ENCODE results near the gene RALGAPA1.
A peak's percentile ranks its signal among the peaks of the same experiment; 100 is the strongest.
"Not testable (repeated sequence)": the region's sequence is repeated elsewhere in the genome, so short reads cannot be mapped to it uniquely, and the experiment has no call there.

The RALGAPA1 gene

DNA sequence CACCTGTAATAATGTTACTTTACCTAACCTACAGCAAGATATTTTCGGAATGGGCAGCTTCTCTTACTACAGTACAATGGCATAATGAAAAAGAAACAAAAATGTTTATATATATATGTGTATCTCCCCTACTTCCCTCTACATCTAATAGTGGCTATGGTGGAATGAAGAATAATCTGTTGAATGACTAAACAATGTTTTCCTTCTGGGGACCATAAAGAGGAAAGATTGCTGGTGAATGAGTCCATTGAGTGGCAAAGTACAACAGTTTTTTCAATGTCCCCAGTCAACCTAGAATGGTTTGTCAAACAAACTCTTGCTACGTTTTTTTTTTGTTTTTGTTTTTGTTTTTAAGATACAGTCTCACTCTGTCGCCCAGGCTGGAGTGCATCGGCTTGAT lies 47.2 kb downstream of the RALGAPA1 start:
- DNase-seq, result no peak

DNA sequence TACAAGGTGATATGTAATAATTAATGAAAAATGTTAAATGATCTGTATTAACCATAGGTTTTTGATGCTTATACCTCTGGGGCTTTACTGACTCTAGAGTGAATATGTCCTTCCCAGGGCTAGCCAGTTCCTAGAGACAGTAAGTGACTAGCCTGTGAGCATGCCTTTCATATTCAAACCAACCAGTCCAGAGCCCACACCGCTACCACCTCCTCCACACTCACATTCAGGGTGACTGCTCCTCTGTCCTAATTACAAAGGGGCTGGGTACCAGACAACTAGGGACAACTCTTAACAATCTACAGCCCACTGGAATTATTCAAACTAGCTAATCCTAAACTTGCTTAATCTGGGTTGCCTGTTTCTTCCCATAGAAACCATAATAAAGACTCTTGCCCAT lies 49.0 kb downstream of the RALGAPA1 start:
- no peak for DNase-seq

DNA sequence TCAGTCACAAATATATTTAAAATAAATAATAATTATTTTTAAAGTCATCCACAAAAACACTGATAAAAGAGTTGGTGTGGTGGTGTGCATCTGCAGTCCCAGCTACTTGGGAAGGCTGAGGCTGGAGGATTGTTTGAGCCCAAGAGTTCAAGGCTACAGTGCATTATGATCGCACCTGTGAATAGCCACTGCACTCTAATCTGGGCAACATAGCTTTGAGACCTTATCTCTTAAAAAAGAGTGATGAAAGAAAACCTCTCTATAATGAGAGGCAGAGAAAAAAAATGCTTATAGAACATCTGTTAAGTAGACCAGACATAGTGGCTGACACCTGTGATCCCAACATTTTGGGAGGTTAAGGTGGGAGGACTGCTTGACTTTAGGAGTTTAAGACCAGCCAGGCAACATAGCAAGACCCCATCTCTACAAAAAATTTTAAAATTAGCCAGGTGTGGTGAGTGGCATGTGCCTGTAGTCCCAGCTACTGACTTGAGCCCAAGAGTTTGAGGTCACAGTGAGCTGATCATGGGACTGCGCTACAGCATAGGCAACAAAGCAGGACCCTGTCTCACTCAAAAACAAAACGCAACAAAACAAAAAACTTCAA lies 50.5 kb downstream of the RALGAPA1 start:
- no peak for DNase-seq

DNA sequence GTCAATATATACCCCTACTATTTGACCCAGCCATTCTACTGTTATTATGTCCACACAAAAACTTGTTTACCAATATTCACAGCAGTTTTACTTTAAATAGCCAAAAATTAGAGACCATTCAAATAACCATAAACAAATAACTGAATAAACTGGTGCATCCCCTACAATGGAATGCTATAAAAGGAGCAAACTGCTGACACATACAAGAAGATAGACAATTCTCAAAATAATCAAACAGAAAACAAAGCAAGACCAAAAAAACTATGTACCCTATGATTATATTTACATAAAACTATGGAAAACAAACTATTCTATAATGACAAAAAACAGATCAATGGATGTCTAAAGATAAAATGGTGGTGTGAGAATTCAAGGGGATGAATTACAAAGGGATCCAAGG lies 54.4 kb downstream of the RALGAPA1 start:
- DNase-seq, result no peak

DNA sequence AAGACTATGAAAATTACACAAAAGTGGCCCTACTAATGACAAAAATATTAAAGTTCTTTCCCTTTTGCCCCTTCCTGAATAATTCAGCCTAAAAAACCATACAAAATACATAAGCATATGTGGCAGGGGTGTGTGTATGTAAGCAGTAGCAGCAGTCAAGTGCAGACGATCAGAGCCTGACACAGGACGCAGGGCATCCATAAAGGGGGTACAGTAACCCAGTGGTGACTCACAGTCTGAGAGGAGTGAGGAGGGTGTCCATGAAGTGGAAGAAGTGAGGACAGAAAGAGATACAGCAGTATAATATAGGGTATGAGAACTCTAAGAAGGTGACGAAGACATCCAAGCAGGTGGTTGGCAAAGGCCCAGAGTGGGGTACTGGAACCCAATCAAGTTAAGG lies 56.7 kb downstream of the RALGAPA1 start:
- no peak for DNase-seq

DNA sequence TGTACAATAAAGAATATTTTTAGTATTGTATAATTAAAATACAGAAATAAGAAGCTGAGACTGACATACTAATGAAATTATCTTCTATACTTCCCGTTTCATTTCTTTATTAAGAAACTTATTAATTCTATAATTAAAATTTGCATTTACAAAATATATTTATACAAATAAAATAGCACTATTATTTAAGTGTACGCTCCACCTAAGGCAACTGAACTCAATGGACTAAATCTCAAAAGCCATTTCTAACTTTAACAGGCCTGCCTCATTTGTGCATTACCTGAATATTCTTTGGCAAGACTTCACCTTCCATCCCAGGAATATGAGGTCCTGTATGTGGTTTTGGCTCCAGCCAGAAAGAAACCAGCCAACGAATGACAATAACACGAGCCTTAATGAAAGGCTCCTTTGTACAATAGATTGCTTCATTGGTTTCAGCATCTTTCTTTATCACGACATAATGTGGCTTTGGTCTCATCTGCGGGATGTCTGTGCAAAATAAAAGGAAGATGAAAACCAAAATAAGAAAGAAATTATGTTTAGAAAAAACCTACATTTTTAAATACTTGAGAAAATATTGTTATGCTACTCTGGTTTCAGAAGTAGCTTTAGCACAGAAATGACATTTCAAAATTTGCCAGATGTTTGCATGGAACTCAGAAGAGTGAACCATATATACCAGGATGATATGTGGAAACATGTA lies 58.7 kb downstream of the RALGAPA1 start:
- no peak for DNase-seq

DNA sequence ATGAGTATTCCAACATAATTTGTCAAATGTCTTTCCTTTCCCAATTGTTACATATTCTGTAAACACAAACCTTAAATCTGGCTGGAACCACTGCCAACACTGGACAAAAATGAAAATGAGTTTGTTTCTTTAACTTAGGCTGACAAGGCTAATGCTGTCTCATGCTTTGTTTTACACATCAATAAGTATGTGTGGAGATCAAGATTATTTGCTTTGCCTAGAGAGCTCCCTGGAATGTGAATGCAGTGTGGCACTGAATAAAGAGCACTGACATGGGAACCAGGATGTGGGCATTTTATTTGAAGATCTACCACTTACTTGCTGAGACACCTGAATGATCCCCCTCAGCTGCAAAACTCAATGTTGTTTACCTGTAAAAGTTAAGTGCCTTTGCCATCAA lies 61.7 kb downstream of the RALGAPA1 start:
- peak; percentile 60 for DNase-seq

DNA sequence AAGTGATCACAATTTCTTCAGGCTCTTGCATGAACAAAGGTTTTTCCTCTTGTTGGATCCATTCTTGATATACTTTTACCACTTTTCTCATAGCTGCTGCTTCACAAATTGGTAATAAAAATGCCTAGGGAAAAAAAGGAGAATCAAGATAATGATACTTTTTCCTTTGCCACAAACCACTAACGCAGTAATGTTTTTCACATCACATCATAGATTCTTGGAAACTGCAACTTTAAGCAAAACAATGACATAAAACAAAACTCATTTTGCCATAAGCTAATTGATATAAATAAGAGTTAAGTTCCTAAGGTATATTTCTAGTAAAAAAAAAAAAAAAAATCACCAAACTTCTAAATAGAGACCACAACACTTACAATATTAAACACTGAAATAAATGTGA lies 66.7 kb downstream of the RALGAPA1 start:
- DNase-seq, result no peak

DNA sequence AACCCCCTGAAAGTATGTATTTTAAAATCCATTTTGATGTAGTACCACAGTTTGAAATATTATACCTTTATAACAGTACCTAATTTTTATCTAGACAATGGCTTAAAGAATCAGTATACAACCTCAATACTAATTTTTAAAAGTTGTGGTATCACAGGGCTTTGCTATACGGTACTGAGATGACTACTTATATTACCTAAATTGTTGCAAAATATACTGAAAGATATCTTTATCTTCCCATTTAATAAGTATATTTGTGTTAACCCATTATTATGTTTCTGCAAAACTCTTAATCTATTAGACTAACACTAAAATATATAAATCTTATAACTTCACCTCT lies 67.1 kb downstream of the RALGAPA1 start:
- DNase-seq, result no peak

DNA sequence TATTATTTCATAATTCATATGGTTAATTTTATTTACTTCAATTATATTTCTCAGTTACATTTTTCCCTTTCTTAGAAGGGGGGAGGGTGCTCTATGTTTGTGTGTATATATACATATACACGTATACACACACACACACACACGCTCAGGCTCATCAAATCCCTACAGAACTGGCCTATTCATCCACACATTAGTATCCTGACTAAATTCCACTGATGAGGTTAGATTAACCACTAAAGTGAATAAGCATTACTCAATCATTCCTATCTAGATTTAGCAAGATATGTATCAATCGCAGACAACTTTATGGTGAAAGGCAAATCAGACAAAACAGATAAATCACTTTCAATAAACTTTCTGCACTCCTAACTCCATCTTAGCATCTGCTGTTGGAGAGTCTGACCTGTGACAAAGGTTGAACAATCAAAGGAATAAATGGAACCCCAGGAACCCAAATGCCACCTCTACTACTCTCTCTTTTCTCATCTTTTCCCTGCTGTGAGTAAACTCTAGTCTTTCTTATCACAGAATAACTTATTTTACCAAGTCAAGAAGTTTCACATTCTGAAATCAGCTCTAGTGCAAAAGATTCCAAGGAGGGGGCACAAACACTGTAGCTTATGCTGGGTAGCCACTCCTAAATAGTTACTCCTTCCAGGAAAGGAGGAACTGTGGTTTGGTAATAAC lies 67.6 kb downstream of the RALGAPA1 start:
- no peak for DNase-seq

DNA sequence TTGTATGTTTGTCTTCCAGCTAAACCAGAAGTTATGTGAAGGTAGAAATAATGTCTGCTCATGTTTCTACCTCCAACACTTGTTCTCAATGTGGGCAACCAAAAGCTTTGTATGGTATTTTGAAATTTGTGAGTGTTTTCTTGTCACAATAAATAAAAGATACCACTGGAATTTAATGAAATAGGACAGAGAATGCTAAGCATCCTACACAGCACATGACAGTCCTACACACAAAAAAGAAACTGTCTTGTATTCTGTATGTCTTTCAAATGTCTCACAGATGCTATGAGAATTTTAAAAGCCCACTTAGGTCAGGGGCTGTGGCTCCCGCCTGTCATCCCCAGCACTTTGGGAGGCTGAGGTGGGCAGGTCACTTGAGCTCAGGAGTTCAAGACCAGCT lies 68.9 kb downstream of the RALGAPA1 start:
- no peak for DNase-seq

DNA sequence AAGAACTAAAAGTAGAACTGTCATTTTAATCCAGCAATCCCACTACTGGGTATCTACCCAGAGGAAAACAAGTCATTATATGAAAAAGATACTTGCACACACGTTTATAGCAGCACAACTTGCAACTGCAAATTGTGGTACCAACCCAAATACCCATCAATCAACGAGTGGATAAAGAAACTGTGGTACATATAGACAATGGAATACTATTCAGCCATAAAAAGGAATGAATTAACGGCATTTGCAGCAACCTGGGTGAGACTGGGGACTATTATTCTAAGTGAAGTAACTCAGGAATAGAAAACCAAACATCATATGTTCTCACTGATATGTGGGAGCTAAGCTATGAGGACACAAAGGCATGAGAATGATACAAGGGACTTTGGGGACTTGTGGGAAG lies 73.9 kb downstream of the RALGAPA1 start:
- not testable (repeated sequence) for DNase-seq

DNA sequence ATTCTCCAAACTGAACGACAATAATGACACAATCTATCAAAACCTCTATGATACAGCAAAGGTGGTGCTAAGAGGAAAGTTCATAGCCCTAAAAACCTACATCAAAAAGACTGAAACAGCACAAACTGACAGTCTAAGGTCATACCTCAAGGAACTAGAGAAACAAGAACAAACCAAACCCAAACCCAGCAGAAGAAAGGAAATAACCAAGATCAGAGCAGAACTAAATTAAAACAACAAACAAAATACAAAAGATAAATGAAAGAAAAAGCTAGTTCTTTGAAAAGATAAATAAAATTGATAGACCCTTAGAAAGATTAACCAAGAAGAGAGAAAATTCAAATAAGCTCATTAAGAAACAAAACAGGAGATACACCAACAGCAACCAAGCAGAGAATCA lies 75.6 kb downstream of the RALGAPA1 start:
- DNase-seq, result not testable (repeated sequence)

DNA sequence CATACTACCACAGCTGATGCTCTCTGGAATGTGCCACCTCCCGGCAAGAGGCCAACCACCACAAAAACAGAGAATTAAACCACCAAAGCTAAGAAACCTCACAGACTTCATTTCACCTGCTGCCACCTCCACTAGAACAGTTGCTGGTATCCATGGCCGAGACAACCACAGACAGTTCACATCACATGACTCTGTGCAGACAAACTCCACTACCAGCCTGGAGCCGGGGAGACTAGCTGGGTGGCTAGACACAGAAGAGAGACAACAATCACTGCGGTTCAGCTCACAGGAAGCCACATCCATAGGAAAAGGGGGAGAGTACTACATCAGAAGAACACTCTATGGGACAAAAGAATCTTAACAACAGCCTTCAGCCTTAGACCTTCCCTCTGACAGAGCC lies 78.2 kb downstream of the RALGAPA1 start:
- no peak for DNase-seq

DNA sequence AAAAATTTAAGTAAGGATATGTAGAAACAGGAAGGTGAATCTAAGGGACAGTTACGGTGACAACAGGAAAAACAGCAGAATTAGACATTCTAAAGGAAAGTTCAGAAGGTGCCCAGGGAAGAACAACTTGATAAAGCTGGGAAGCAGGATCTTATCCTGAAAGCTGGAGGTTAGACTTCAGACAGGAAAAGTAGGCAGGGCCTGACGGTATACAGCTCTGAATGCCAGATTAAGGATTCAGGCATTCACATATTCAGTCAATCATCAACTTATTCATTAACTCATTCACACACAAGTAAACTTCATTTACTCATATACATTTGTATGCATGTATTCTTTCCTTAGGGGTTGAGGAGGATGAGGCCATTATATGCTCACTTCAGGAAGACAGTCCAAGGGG lies 81.3 kb downstream of the RALGAPA1 start:
- DNase-seq, result no peak

DNA sequence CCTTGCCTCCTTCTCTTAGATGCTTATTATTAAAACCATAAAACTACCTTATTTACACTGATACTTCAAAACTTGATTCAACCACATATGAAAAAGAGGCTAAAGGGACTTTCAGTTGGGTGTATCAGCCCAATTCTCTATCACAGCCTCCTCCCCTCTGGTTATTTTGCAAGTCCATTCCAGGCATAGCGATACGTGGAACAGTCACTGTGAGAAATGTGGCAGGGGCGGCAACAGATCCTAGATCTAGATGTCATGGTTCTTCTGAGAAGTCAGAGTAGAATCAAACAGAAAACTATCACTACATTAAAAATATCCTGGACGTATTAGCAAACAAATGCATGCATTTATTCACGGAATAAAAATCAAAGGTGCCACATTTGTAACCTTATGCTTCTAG lies 83.2 kb downstream of the RALGAPA1 start:
- DNase-seq, result no peak

DNA sequence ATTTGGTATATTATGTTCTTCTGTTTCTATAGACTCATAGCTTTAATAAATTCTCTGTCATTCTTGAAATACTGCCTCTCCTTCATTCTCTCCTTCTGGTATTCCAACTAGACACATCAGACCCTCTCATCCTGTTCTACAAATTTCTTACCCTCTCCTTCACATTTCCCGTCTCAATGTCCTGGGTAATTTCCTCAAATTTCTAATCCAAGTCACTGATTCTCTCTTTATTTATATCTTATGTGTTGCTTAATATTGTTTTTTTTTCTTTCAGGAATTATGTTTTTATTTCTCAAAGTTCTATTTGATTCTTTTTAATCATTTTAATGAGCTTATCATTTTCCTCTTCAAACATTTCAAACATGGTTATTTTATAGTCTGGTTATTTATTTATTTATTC lies 94.0 kb downstream of the RALGAPA1 start:
- DNase-seq, result no peak

DNA sequence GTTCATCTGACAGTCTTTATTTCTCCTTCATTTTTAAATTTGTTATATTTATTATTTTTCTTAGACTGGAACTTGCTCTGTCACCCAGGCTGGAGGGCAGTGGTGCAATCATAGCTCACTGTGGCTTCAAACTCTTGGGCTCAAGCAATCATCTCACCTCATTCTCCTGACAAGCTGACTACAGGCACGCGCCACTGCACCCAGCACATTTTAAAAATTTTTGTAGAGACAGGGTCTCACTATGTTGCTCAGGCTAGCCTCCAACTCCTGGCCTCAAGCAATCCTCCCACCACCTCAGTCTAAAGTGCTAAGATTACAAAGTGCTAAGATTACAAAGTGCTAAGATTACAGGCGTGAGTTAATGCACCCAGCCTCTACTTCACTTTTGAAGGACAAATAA lies 96.6 kb downstream of the RALGAPA1 start:
- DNase-seq, result no peak

DNA sequence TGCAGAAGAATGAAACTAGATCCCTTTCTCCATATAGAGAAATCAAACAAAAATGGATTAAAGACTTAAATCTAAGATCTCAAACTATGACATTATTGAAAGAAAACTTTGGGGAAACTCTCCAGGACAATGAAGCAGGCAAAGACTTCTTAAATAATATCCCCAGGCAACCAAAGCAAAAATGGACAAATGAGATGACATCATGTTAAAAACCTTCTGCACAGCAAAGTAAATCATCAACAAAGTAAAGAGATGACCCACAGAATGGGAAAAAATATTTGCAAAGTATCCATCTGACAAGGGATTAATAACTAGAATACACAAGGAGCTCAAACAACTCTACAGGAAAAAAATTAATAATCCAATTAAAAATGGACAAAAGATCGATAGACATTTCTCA lies 101.0 kb downstream of the RALGAPA1 start:
- DNase-seq, result no peak

DNA sequence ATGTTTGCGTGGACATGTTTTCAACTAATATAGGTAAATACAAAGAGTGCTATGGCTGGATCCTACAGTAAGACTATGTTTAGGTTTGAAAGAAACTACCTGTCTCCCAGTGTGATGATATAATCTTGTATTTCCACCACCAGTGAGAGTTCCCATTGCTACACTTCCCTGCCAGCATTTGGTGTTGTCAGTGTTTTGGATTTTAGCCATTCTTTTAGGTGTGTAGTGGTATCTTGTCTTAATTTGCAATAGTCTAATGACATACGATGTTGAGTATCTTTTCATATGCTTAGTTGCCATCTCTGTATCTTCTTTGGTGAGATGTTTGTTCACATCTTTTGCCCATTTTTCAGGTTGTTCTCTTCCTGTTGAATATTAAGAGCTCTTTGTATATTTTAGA lies 103.5 kb downstream of the RALGAPA1 start:
- DNase-seq, result no peak

DNA sequence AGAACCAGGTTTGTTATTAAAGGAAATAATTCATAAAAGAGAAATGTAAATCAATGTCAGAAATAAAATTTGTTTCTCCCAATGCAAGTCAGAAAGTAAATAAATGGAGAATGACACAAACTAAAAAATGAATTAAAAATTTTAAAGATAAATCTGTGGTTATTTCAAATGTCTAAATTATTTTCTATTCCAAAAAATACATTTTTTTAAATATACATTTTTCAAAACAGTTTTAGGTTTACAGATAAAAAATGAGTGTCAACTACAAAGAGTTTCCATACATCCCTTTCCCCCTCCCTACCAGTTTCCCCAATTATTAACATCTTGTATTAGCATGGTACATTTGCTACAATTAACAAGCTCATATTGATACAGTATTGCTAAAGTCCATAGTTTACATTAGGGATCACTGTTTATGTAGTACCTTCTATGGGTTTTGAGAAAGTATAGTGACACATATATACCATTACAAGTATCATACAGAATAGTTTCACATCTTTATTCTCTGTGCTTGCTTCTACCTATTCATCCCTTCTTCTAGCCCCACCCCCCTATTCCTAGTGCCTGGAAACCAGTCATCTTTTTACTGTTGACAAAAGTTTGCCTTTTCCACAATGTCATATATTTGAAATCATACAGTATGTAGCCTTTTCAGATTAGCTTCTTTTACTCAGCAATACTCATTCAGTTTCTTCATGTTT lies 104.2 kb downstream of the RALGAPA1 start:
- DNase-seq, result no peak

DNA sequence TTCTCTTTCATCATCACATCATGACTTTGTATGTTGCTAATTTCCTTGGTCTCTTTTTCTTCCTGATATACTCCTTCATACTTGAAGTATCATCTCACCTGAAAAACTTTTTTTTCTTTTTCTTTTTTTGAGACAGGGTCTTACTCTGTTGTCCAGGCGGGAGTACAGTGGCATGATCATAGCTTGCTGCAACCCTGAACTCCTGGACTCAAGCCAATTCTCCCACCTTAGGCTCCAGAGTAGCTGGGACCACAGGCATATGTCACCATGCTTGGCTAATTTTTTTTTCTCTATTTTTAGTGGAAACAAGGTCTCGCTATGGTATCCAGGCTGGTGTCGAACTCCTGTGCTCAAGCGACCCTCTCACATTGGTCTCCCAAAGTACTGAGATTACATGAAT lies 107.6 kb downstream of the RALGAPA1 start:
- DNase-seq, result no peak

DNA sequence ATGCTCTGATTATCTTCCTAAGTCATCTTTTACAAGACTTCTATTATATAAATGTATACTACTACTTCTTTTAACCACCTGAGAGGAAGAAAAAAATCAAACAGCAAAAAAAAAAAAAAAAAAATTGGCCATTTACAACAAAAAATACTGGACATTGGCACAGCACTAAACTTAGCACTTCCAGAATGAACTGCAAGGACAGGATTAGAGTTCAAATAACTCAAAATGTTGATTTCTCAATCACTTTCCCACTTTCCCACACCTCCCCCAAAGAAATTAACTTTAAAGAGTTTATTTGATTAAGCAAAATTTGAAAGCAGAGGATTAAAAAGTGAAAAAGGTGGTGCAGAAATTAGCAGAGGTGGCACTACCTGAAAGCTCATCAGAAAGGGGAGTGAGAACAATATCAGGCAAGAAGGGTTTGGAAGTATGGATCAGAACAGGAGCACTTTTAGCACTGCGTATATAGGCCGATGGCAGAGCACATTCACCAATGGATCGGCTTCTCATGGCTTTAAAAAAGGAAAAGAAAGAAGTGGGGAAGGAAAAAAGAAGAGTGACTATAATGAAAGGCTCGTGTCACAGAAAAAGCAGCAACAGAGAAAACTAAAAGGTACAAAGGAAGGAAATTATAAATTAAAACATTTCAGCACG lies 109.2 kb downstream of the RALGAPA1 start:
- no peak for DNase-seq

DNA sequence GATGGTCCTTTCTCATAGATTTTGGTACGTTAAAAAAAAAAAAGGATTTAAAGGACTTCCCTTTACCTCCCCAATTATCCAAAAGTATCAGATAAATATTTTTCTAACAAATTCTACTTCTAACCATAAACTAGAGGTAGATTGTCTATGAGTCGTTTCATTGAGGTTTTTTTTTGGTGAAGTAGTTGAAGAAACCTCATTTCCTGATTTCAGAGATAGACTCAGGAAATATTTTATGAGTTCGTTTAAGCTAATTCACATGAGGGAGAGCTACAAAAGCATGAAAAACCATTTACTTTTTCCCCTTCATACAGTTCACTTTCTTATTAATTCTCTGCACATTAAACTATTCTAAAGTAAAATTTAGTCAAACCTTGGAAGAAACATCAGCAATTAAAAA lies 112.5 kb downstream of the RALGAPA1 start:
- no peak for DNase-seq
